Mesangial cell (primary cell): ENCODE results near the gene AP3B1. TPM values are rescaled to one million over a fixed set of nuclear protein-coding genes. Genes with fewer than 3 reads are reported as not detected.

ENCODE experiments used
- total RNA-seq: library from RNA; depleted of rRNA; stranded (reverse); fragments of >200 nt; gene quantifications from 2 replicates; pipeline ENCODE4 v1.2.3, GENCODE V29; 2015

AP3B1 gene, protein sequence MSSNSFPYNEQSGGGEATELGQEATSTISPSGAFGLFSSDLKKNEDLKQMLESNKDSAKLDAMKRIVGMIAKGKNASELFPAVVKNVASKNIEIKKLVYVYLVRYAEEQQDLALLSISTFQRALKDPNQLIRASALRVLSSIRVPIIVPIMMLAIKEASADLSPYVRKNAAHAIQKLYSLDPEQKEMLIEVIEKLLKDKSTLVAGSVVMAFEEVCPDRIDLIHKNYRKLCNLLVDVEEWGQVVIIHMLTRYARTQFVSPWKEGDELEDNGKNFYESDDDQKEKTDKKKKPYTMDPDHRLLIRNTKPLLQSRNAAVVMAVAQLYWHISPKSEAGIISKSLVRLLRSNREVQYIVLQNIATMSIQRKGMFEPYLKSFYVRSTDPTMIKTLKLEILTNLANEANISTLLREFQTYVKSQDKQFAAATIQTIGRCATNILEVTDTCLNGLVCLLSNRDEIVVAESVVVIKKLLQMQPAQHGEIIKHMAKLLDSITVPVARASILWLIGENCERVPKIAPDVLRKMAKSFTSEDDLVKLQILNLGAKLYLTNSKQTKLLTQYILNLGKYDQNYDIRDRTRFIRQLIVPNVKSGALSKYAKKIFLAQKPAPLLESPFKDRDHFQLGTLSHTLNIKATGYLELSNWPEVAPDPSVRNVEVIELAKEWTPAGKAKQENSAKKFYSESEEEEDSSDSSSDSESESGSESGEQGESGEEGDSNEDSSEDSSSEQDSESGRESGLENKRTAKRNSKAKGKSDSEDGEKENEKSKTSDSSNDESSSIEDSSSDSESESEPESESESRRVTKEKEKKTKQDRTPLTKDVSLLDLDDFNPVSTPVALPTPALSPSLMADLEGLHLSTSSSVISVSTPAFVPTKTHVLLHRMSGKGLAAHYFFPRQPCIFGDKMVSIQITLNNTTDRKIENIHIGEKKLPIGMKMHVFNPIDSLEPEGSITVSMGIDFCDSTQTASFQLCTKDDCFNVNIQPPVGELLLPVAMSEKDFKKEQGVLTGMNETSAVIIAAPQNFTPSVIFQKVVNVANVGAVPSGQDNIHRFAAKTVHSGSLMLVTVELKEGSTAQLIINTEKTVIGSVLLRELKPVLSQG
- total RNA-seq, result 20.7 and 25.5 TPM in 2 replicates

DNA sequence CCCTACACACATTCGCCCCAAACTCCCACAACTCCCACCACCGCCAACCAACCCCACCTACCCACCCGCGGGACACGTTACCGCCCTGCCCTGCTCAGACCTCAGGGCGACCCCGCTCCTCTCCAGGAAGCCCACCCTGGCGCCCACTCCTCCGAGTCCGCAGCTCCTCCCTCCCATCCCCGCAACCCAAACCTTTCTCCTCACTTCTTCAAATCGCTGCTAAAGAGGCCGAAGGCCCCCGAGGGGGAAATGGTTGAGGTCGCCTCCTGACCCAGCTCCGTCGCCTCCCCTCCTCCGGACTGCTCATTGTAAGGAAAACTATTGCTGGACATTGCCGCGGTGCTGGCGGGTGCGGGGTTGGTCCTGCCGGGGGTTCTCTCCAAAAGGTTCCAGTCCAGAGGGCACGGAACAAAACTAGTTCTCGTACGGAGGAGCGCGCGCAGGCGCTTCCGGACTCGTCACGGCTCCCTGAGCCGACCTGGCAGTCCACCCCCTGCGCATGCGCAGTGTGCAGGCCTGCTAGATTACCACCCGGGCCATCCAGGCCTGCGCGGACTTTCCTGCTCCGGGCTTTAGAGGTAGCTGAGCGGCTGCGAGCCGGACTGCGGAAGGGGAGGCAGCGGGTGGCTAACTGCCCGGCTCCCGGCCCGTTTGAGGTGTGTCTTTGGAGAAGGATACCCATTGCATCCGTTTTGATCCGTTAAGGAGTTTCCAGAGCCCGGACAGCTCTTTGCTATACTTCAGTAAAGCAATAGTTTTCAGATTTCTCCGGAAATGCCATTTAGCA is at the start of gene AP3B1:
TSS of gene AP3B1 (minus strand) at position 451 of the 787 bp plus-strand sequence. CDS start at position 332, 119 bp downstream.

Other genes starting within 250 kb of the AP3B1 start
- gene SCAMP1, start 65.9 kb upstream of the AP3B1 start, total RNA-seq, result 18.4 and 27.5 TPM in 2 replicates